ENCODE data around the gene TAOK2.

DNA sequence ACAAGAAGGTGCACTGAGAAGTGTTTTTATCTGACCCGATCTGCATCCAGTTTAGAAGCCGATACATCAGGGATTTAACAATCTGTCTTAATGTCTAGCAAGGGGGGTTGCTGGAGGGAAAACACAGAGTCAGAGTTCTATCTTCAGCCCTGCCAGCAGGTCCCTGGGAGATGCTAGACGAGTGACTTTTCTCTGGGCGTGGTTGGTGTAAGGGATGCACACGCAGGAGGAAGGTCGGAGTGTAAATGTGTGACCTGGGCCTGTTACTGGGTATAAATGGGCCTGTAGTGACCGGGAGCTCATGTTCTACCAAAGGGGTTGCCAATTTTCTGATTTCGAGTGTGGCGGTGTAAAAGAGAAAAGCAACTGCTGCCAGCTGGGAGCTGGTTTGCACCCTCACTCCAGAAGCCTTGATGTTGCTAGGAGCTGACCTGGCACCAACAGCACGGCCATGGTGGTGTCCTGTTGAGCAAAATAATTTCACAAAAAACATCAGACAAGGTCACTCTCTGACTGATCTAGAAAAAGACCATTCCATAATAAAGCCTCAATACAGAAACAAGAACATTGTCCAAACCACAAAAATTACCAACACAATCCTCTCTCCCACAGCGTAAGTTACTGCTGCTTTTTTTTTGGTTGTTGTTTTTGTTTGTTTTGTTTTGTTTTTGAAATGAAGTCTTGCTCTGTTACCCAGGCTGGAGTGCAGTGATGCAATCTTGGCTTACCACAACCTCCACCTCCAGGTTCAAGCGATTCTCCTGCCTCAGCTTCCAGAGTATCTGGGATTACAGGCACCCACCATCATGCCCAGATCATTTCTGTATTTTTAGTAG is 46.4 kb upstream of the TAOK2 start:
- TF ChIP-seq, protein P1, sequence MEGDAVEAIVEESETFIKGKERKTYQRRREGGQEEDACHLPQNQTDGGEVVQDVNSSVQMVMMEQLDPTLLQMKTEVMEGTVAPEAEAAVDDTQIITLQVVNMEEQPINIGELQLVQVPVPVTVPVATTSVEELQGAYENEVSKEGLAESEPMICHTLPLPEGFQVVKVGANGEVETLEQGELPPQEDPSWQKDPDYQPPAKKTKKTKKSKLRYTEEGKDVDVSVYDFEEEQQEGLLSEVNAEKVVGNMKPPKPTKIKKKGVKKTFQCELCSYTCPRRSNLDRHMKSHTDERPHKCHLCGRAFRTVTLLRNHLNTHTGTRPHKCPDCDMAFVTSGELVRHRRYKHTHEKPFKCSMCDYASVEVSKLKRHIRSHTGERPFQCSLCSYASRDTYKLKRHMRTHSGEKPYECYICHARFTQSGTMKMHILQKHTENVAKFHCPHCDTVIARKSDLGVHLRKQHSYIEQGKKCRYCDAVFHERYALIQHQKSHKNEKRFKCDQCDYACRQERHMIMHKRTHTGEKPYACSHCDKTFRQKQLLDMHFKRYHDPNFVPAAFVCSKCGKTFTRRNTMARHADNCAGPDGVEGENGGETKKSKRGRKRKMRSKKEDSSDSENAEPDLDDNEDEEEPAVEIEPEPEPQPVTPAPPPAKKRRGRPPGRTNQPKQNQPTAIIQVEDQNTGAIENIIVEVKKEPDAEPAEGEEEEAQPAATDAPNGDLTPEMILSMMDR (IDR thresholded peaks at IDR 0.05), result no peak
- TF ChIP-seq POLR2A (IDR thresholded peaks at IDR 0.05), result no peak
